Activated gamma-delta T cell (primary cell): ENCODE measurements around the gene MLKL.
"Not testable (repeated sequence)": the region's sequence is repeated elsewhere in the genome, so short reads cannot be mapped to it uniquely, and the experiment has no call there.

Source experiments
- DNase-seq: peaks from one replicate; lab custom pipeline; 2025; lab: John Stamatoyannopoulos, UW

The MLKL gene

GRCh38 chr16:74732707-74733350 is 32.2 kb upstream of the MLKL start:
- no peak for DNase-seq

DNA sequence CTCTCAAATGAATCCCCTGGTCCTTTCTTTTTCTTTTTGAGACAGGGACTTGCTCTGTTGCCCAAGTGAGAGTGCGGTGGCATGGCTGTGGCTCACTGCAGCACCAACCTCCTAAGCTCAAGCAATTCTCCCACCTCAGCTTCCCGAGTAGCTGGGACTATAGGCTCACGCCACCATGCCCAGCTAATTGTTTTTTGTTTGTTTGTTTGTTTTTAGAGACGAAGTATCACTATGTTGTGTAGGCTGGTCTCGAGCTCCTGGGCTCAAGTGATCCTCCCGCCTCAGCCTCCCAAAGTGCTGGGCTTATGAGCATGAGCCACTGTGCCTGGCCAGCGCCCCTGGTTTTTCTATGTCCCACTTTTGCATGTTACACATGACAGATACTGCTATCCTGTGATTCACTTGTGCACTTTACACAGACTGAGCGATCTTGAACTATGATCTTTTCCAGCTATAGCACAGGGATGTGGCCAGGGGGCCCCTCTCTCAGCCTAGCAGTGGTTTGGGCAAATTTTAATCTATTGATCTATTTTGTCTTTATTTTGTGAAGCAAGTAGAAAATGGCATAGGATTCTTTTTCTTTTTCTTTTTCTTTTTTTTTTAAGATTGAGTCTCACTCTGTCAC is 31.3 kb upstream of the MLKL start:
- no peak for DNase-seq

DNA sequence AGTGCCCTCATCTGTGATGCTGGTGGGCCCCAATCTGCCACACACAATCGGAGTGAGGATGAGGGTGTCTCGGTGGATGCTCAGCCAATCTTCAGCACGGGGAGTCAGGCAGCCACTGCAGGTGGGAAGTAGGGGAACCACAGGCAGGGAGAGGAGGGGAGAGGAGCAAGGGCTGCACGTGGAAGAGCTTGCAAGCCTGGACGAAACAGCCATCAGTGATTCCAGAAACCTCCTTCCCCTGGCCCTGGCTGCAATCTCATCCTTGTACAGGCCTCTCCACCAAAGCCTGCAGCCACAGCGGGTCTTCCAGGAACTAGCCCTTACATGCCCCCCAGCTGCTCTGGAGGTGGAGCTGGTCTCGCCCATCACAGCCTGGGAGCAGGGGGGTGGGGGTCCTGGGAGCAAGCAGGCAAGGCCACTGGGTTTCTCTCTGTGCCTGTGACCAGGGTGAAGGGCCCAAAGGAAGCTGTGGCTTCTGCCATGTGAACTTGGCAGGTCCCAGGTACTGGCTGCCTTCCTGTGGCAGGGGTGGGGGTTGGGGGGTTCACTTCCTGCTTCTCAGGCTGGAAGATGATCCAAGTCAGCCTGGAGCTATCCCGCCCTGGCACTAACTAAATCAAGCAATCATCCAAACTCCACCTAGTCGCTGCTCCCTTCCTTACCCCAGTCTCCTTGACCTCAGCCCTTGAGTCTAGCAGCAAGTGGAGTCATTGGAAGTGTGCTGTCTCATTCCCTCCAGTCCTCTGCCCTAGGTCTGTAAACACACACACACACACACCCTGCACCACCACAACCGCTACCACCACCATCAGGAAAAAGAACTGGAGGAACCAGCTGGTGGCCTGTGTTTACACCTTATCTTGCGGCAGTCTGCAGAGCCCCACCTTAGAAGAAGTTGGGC is 29.4 kb upstream of the MLKL start:
- DNase-seq, result no peak

- DNase-seq, result no peak
Observed at GRCh38 chr16:74727903-74728302, 27.2 kb upstream of the MLKL start.

DNA sequence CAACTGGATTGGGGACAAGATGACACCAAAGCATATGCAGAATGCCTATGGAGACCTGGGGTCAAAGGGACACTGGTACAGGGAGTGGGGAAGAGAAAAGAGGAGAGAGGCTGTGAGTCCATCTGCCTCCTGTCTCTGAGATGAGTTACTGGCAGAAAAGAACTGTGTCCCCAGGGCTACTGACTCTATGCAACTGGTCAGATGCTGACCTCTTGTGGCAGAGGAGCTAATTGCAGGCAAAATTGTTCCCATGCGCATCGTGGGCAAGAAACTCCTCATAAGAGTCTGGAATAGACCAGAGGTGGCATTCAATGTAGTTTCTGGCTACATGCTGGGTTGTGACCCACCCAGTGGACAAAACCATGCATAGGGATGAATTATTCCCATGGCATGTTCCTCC is 26.1 kb upstream of the MLKL start:
- no peak for DNase-seq

DNA sequence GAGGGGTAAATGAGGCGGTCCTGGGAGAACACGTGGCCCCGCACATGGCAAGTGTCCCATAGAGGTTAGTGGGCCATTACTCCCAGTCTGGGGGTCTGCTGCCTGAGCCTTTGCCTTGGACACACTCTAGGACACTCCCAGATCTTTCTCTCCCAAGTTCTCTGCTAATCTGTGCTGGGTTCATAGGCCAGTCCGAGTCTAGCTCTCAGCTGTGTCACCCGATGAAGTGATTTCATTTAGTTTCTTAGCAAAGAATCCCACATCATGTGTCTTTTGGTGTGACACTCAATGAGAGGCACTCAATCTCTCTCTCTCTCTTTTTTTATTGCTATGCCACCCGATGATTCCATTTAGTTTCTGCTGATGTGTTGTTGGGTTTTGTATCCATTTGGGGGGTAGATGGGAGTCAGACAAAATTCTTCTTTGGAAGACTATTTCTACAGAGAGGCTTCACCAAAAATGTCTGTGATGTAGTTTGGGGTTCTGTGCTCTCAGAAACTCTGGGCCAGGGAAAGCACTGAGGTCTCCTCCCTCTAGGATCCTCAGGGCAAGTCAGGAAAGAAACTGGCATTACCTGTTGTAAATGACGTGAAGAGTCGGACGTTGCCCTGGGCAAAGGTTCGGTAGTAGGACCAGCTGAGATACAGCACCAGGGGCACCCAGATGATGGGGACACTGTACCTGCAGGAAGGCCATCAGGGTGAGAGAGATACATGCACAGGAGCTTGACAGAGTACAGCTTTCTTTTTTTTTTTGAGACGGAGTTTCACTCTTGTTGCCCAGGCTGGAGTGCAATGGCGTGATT is 25.2 kb upstream of the MLKL start:
- DNase-seq, result no peak

- no peak for DNase-seq
Observed at GRCh38 chr16:74724820-74725549, 24.3 kb upstream of the MLKL start.

DNA sequence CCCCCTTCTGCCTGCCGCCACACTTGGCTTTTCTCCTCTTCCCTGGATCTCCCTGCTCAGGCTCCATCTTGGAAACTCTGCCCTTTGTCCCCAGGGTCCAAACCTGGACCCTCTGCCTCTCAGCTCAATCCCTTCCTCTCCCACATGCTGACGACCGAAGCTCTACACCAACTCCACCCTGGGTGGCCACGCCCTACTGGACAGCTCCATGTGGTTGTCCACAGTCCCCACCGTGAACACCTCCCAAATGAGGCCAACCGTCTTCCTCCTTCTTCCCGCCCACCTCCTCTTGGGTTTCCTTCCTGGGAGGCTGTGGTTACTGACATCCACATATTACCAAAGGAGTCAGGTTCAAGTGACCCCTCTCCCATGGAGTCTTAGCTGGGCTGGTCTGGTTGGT is 22.6 kb upstream of the MLKL start:
- no peak for DNase-seq

GRCh38 chr16:74722156-74722555 is 21.5 kb upstream of the MLKL start:
- DNase-seq, result not testable (repeated sequence)

- no peak for DNase-seq
Observed at GRCh38 chr16:74721716-74722115, 21.1 kb upstream of the MLKL start.

- no peak for DNase-seq
Observed at GRCh38 chr16:74720579-74720978, 19.9 kb upstream of the MLKL start.

DNA sequence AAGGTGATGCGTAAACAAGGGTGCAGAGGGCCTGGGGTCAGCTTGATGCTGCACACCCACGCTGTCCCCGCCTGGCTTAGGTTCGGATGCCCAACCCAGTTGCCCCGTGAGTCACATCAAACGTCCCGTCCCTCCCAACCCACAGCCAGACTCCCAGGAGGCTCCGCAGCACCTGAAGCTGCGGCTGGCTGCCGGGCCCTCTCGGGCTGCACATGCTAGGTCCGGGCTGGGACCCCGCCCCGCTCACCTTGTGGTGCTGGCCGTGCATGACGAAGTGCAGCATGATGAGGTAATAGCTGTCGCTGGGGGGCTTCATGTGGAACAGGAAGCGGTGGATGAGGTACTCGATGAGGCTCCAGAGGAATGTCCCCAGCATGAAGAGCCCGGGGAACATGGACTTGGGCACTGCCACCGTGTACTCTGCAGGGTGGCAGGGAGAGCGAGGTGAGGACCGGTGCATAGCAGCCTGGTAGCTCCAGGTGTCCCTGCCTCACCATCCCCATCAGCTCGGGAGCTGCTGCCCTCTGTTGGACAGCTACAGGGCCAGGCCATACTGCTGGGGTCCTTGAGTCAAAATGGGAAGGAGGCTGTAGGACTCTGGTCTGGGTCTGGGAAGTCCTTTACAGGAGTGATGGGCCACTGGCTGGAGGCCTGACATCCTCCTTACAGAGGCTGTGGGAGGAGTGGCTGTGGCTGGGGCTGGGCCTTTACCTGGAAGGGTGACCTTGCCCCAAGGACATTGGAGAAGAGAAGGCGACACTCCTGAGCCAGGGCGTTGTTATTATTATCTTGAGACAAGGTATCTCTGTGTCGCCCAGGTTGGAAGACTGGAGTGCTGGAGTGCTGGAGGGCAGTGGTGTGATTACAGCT is 18.3 kb upstream of the MLKL start:
- DNase-seq, result no peak

DNA sequence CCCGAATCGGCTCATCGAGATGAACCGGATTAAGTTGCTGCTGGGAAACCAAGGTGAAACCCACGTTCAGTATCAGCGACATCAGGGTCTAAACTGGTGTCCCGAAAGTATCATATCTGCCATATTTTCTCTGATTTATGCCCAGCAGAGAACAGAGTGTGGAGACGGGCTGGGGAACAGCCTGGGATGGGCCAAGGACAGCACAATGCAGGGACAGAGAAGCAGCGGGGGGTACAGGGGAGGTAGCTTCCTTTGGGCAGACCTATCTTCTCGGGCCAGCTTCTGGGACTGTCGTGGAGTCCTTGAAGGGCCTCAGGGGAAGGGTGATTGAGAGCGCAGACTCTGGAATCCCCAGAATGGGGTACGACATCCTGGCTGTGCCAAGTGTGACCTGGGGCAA is 17.5 kb upstream of the MLKL start:
- no peak for DNase-seq

- no peak for DNase-seq
Observed at GRCh38 chr16:74717367-74717766, 16.7 kb upstream of the MLKL start.

DNA sequence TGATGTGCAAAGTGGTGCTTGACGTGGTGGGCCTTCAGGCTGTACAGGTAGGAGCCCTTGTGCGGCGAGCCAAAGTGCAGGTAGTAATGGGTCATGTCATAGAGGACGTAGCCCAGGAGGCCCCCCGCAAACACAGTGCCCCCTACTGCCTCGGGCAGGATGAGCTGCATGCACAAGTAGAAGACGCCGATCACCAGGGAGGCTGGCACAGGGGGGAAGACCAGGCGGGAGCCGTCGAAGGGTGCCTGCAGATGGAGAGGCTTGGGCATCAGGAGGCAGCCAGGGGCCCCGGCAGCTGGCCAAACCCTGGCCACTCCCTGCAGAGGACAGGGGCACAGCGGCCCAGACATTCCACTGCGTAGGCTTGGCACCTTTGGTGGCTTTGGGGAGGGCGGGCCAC is 15.7 kb upstream of the MLKL start:
- DNase-seq, result no peak

DNA sequence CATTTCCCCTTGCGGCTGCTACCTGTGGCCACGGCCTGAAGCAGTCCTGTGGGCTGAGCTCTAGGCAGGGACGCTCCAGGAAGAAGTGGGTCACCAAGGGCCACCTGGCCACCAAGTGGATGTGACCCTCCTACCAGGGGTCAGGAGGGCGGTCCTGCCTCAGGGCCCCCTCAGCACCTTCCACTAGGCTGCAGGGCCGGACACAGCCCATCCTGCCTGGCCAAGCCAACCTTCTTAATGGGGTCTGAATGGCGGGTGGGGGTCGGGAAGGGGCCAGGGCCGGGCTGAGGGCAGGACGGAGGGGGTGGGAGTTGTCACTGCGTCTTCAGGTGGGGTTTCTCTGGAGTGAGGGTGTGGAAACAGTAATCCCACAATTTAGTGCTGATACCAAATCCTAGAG is 13.2 kb upstream of the MLKL start:
- no peak for DNase-seq

DNA sequence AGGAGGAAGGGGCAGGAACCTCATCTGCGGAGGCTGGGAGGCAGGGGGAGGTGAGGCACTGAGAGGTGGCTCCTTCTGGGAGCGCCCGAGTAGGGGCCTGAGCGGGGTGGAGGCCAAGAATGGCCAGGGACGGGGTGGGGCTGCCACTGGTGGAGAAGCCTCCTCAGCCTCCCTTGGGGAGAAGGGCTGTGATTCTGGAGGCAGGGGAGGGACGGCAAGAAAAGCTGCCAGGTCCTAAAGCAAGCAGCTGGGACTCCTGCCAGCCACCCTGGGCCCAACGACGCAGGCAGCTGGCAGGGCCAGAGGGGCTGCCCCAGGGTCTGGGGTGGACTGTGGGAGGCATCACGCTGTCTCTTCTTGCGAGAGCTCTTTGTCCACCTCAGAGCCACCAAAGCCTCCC is 12.7 kb upstream of the MLKL start:
- DNase-seq, result no peak

DNA sequence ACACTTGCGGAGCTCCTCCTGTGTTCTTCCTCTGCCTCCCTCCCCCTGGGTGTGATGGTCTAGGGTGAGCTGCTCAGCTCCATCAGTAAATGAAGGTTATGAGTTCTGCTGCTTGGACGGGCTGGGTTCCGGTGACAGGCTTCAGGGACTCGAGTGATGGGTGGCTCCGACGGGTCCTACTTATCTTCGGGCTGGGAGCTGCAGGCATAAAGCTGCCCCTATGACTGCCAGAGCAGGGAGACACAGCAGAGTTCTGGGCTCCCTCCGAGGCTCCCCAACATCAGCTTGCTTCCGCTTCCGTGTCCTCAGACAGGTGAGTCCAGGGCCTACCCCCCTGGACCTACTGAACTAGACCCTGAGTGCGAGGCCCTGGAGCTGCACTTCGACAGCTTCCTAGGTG is 11.3 kb upstream of the MLKL start:
- DNase-seq, result no peak

DNA sequence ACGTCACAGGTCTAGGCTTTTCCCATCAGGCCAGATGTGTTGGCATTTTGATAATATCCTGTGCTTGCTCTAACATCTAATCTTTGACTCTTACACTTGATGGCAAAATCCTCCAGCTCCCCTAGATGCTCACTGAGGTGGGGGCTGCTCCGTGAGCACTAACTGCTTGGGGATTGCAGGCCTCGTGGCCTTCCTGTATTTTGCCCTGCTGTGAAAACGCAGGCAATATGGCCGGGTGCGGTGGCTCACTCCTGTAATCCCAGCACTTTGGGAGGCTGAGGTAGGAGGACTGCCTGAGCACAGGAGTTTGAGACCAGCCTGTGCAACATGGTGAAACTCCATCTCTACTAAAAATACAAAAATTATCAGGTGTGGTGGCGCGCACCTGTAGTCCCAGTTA is 9.7 kb upstream of the MLKL start:
- DNase-seq, result no peak

GRCh38 chr16:74709441-74709877 is 8.8 kb upstream of the MLKL start:
- peak; percentile 25 for DNase-seq

DNA sequence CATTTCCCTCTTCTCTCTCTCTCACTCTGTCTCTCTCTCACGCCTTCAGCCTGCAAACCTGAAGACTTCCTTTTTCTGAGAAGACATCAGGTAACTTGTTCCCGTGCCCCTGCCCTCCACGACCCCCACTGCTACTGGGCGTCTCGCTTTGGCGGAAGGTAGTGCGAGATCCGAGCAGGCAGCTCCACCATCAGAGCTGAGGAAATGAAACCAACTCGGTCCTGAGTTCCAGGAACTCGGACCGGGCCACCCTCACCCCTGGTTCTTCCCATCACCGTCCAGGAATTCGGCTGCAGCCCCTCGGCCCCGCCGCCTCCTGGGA is 585 bp downstream of the MLKL start:
- DNase-seq, result no peak
